ENCODE data around the gene MGARP. TPM values are rescaled to one million over a fixed set of nuclear protein-coding genes. Genes with fewer than 3 reads are reported as not detected.
"Not testable (repeated sequence)": the region's sequence is repeated elsewhere in the genome, so short reads cannot be mapped to it uniquely, and the experiment has no call there.

MGARP gene
- total RNA-seq, result 1 to 10 TPM in 1 of 4 donors, not detected in 3; 1.4 TPM

DNA sequence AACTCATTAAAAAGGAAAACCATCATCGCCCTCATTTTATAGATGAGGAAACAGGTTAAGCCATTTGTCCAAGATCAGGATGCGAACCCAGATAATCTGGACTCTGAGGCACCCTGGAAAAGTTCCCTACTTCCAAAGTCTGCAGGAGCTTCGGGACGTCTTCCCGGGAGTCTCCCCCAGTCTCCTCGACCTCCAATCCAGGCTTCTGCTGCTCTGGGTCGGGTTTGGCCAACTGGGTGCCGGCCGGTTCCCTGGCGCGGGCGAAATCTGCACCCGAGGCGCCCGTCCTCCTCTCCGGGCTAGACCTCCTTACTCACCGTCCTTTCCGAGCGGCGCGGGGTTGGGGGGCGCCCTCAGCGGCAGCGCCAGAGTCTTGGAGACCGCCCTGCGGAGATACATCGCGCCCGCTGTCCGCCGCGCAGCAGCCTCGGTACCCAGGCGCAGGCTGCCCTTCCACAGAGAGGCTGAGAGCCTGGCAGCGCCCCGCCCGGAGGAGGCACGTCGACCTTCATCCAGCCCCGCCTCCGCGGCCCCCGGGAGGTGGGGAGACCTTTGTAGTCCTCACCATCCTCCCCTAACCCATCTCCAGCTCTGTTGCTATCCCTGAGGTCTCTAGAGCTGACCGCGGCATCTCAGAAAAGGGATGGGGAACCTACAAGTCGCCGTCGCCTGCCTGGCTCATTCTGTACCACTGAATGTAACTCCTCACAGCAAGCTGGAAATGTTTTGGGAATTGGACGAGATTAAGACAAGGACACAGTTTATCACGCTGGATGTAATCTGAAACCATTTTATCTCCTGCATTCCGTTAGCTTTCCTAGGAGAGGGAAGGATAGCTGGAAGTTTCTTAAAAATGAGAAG, at the start of gene MGARP:
MGARP (minus strand) TSS at position 466 of the 861 bp plus-strand sequence; CDS start at position 399, 67 bp downstream.
- Histone ChIP-seq H3K4me1 (peaks cover 0 to 16% (median 0%) of the 10 kb centered on the region in 4 donors), H3K27me3 (peaks cover 0 to 25% of the 10 kb centered on the region in 2 donors), H3K36me3 (peaks cover 0 to 12% (median 0%) of the 10 kb centered on the region in 3 donors), H3K9me3 (peaks cover 0 to 7% (median 0%) of the 10 kb centered on the region in 4 donors), H3K4me3 (peak within 1 kb of the TSS; percentile 28 to 55 (median 38)), H3K27ac (peak within 1 kb of the TSS in 1 of 4 donors; percentile 15)
- WGBS, 2 donors, result 14% methylated on average over 26 to 31 of the region's 51 CpGs
- DNase-seq (ENCODE audit: low spot score in 2 of 2), result no peak
- no peak for TF ChIP-seq EP300 (IDR thresholded peaks at IDR 0.05)
- TF ChIP-seq, protein P1, sequence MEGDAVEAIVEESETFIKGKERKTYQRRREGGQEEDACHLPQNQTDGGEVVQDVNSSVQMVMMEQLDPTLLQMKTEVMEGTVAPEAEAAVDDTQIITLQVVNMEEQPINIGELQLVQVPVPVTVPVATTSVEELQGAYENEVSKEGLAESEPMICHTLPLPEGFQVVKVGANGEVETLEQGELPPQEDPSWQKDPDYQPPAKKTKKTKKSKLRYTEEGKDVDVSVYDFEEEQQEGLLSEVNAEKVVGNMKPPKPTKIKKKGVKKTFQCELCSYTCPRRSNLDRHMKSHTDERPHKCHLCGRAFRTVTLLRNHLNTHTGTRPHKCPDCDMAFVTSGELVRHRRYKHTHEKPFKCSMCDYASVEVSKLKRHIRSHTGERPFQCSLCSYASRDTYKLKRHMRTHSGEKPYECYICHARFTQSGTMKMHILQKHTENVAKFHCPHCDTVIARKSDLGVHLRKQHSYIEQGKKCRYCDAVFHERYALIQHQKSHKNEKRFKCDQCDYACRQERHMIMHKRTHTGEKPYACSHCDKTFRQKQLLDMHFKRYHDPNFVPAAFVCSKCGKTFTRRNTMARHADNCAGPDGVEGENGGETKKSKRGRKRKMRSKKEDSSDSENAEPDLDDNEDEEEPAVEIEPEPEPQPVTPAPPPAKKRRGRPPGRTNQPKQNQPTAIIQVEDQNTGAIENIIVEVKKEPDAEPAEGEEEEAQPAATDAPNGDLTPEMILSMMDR (IDR thresholded peaks at IDR 0.05), result no peak
- TF ChIP-seq POLR2A (IDR thresholded peaks at IDR 0.05), result no peak

DNA sequence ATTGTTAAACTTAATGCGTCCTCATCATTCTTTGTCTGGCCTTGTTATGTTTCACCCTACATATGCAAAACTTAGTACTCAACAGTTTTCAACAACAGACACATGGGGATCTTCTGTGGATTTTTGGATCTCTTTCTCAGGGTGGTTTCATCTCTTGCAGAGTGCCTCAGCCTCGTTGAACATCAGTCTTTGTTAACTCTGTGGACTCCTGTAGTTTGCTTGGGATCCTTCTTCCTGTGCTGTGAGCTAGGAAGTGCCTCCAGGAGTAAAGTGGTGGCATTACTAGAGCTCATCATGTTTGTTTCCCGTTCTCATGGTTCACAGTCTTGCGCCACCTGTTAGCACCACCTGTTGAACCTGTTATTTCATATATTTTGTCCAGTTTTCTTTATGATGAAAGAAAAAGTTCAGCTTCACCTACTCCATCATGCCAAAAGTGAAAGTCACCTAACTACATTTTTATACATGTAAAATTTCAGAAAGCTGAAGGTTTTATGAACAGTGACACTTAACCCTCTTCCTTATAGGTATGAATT, 49.7 kb upstream of the MGARP start:
- H3K4me1 ChIP-seq, result peaks cover 0 to 18% (median 10%) of the 10 kb centered on the region in 4 donors

GRCh38 chr4:139324620-139325019, 44.6 kb upstream of the MGARP start:
- TF ChIP-seq POLR2A (IDR thresholded peaks at IDR 0.05), result no peak
- TF ChIP-seq, protein P1 (IDR thresholded peaks at IDR 0.05), result no peak
- WGBS, 2 donors, result 41 to 48% methylated on average over 6 of the region's 6 CpGs
- DNase-seq (ENCODE audit: low spot score in 2 of 2), result no peak
- H3K27me3 ChIP-seq, result no peaks in the 10 kb centered on the region
- H3K4me1 ChIP-seq, result peaks cover 0 to 33% (median 13%) of the 10 kb centered on the region in 4 donors
- H3K27ac ChIP-seq, result no peak overlapping the region
- peaks cover 0 to 11% (median 0%) of the 10 kb centered on the region in 3 donors for H3K36me3 ChIP-seq
- no peak overlapping the region for H3K4me3 ChIP-seq
- H3K9me3 ChIP-seq, result peaks cover 0 to 3% (median 0%) of the 10 kb centered on the region in 4 donors

More for the DNA sequence above, 49.7 kb upstream of the MGARP start:
- no peak for DNase-seq (ENCODE audit: low spot score in 2 of 2)
- TF ChIP-seq POLR2A (IDR thresholded peaks at IDR 0.05) (no peak), EP300 (IDR thresholded peaks at IDR 0.05) (no peak)
- TF ChIP-seq, protein P1 (IDR thresholded peaks at IDR 0.05), result no peak
- no peaks in the 10 kb centered on the region for H3K27me3 ChIP-seq
- WGBS, 2 donors, result 78 to 82% methylated on average over 4 of the region's 4 CpGs
- peaks cover 0 to 14% (median 0%) of the 10 kb centered on the region in 3 donors for H3K36me3 ChIP-seq
- no peak overlapping the region for H3K27ac ChIP-seq
- H3K4me3 ChIP-seq, result no peak overlapping the region
- H3K9me3 ChIP-seq, result peaks cover 0 to 3% (median 0%) of the 10 kb centered on the region in 4 donors

GRCh38 chr4:139322541-139322940, 42.5 kb upstream of the MGARP start:
- H3K27me3 ChIP-seq; H3K4me3 ChIP-seq; H3K36me3 ChIP-seq; DNase-seq (ENCODE audit: low spot score in 2 of 2); H3K9me3 ChIP-seq; H3K27ac ChIP-seq: not testable (repeated sequence)
- 96 to 98% methylated on average over 6 of the region's 6 CpGs for WGBS, 2 donors
- H3K4me1 ChIP-seq, result peaks cover 0 to 32% (median 13%) of the 10 kb centered on the region in 4 donors

GRCh38 chr4:139322070-139322469, 42.0 kb upstream of the MGARP start:
- H3K27me3 ChIP-seq; H3K36me3 ChIP-seq; H3K9me3 ChIP-seq; H3K27ac ChIP-seq; DNase-seq (ENCODE audit: low spot score in 2 of 2); H3K4me3 ChIP-seq: not testable (repeated sequence)
- peaks cover 0 to 32% (median 13%) of the 10 kb centered on the region in 4 donors for H3K4me1 ChIP-seq
- 71 to 76% methylated on average over 1 of the region's 1 CpG for WGBS, 2 donors

DNA sequence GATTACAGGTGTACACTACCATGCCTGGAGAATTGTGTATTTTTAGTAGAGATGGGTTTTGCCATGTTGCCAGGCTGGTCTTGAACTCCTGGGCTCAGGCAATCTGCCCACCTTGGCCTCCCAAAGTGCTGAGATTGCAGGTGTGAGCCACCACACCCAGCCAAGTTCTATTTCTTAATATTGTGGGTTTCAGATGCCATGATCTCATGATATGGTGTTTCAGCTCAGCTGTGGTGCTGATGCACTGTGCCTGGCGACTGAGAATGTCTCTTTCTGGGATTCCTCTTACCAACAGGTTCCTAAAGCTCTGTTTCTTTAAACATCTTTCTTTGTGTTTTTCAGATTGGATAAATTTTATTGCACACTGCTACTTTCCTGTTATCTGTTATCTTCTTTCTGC, 39.5 kb upstream of the MGARP start:
- H3K27me3 ChIP-seq, result no peaks in the 10 kb centered on the region
- peaks cover 0 to 4% (median 0%) of the 10 kb centered on the region in 3 donors for H3K36me3 ChIP-seq
- H3K4me3 ChIP-seq, result no peak overlapping the region
- H3K9me3 ChIP-seq, result no peaks in the 10 kb centered on the region
- DNase-seq (ENCODE audit: low spot score in 2 of 2), result no peak
- 93 to 96% methylated on average over 1 of the region's 1 CpG for WGBS, 2 donors
- TF ChIP-seq, protein P1 (IDR thresholded peaks at IDR 0.05), result no peak
- peaks cover 0 to 40% (median 7%) of the 10 kb centered on the region in 4 donors for H3K4me1 ChIP-seq
- no peak overlapping the region for H3K27ac ChIP-seq

Measured in tibial nerve (tissue), 4 donors.